ENCODE measurements around the gene GSK3B.

- TF ChIP-seq, protein P1, sequence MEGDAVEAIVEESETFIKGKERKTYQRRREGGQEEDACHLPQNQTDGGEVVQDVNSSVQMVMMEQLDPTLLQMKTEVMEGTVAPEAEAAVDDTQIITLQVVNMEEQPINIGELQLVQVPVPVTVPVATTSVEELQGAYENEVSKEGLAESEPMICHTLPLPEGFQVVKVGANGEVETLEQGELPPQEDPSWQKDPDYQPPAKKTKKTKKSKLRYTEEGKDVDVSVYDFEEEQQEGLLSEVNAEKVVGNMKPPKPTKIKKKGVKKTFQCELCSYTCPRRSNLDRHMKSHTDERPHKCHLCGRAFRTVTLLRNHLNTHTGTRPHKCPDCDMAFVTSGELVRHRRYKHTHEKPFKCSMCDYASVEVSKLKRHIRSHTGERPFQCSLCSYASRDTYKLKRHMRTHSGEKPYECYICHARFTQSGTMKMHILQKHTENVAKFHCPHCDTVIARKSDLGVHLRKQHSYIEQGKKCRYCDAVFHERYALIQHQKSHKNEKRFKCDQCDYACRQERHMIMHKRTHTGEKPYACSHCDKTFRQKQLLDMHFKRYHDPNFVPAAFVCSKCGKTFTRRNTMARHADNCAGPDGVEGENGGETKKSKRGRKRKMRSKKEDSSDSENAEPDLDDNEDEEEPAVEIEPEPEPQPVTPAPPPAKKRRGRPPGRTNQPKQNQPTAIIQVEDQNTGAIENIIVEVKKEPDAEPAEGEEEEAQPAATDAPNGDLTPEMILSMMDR (IDR thresholded peaks at IDR 0.05): no peak
- TF ChIP-seq POLR2AphosphoS5 (IDR thresholded peaks at IDR 0.05; ENCODE audit: insufficient read depth in 1 of 2, low read depth in 1 of 2): no peak
Measured at GRCh38 chr3:120100711-120101110, 6.5 kb upstream of the GSK3B start.

Data from vagina (tissue), 2 donors.